ENCODE data around the gene RARA.

DNA sequence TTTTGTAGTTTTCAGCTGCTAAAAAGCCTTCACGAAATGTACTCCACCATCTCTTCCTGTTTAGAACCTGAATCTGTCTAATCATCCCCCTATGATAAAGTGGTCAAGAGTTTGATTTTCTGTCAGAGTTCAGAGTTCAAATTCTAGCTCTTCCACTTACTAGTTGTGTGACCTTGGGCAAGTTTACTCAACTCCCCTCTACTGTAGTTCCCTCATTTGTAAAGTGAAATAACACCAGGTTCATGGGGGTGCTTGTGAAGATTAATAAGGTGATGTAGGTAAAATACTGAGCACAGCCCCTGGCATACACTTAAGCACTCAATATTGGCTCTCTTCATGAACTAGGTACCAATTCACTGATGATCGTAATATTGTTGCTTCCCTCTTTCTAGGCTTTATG, 22.5 kb upstream of the RARA start:
- TF ChIP-seq GATA2 (IDR thresholded peaks at IDR 0.05; ENCODE audit: low read depth, low read length) (no peak), GATA3 (IDR thresholded peaks at IDR 0.05; ENCODE audit: low read depth, low read length) (no peak)

Measured in SH-SY5Y (cell line).